Activated CD4-positive, CD25-positive, alpha-beta regulatory T cell treated with anti-CD3 and anti-CD28 coated beads, Interleukin-2, amount 50 U/mL, for 16 hours (primary cell): ENCODE measurements around the gene ELMOD2.
"Not testable (repeated sequence)": the region's sequence is repeated elsewhere in the genome, so short reads cannot be mapped to it uniquely, and the experiment has no call there.

Experiments
- DNase-seq: peaks from one replicate; pipeline ENCODE4 v3.0.0-alpha.2; 2020; ENCODE audit warnings: low read depth, low spot score

ELMOD2 gene, protein sequence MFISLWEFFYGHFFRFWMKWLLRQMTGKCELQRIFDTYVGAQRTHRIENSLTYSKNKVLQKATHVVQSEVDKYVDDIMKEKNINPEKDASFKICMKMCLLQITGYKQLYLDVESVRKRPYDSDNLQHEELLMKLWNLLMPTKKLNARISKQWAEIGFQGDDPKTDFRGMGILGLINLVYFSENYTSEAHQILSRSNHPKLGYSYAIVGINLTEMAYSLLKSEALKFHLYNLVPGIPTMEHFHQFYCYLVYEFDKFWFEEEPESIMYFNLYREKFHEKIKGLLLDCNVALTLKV

GRCh38 chr4:140523857-140524742, at the start of gene ELMOD2:
ELMOD2 (plus strand) TSS chr4:140524168; CDS start chr4:140525429, 1,261 bp downstream.
- DNase-seq, result peak; percentile 96

- no peak for DNase-seq
These were observed 40.5 kb upstream of the ELMOD2 start for GRCh38 chr4:140483445-140483844.

GRCh38 chr4:140485939-140486338, 38.0 kb upstream of the ELMOD2 start:
- DNase-seq, result no peak

DNA sequence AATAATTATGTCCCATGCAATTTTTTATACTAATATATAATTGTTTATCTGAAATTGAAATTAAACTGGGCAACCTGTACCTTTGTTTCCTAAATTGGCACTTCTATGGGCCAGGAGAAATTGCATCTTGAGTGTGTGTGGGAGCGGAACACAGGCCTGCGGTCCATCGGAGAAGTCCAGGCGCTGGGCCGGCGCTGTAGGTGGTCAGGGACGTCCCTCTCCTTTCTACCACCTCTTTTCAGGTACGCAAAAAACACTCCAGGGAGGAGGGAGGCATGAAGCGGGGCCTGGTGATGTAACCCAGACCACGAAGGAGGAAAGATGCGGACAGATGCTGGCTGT, 26.6 kb upstream of the ELMOD2 start:
- no peak for DNase-seq

GRCh38 chr4:140497747-140498636, 26.0 kb upstream of the ELMOD2 start, which contains the start of gene MGAT4D:
MGAT4D (minus strand) TSS chr4:140498293; CDS start chr4:140498222, 71 bp downstream.
- no peak for DNase-seq

GRCh38 chr4:140499391-140499790, 24.6 kb upstream of the ELMOD2 start:
- DNase-seq, result no peak

DNA sequence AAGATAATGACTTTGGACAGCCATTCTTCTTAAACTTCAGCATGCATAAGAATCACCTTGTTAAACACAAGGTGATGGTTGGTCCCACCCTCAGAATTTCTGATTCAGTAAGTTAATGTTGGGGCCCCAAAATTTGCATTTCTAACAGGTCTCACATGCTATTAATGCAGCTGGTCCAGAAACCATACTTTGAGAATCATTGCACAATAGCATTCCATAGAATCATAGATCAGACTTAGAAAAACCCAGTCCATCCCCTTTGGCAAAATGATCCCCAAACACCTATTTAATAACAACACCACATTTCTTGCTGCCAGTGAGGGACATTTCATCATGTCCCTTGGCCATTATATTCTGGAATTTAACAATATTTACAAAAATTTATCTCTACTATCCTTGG, 19.7 kb upstream of the ELMOD2 start:
- no peak for DNase-seq

DNA sequence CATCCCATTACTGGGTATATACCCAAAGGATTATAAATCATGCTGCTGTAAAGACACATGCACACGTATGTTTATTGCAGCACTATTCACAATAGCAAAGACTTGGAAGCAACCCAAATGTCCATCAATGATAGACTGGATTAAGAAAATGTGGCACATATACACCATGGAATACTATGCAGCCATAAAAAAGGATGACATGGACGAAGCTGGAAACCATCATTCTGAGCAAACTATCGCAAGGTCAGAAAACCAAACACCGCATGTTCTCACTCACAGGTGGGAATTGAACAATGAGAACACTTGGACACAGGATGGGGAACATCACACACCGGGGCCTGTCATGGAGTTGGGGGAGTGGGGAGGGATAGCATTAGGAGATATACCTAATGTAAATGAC, 10.2 kb upstream of the ELMOD2 start:
- not testable (repeated sequence) for DNase-seq

DNA sequence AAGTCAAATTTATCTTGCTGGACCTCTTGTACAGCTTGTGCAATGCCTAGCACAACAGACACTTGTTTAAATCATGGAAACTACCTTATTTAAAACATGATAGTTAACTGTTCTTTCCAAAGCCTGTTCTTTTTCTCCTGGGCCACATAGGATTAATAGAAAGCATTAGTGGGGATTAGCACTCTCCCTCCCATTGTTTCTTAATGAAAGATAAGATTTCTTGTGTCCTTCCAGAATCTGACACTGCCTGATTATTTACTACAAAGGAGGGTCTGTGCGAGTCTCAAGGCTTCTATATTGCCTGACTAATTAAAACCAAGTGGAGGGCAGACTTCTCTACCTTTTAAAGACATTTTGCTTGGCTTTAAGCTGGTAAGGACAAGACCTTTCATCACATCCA, 8.5 kb upstream of the ELMOD2 start:
- no peak for DNase-seq

DNA sequence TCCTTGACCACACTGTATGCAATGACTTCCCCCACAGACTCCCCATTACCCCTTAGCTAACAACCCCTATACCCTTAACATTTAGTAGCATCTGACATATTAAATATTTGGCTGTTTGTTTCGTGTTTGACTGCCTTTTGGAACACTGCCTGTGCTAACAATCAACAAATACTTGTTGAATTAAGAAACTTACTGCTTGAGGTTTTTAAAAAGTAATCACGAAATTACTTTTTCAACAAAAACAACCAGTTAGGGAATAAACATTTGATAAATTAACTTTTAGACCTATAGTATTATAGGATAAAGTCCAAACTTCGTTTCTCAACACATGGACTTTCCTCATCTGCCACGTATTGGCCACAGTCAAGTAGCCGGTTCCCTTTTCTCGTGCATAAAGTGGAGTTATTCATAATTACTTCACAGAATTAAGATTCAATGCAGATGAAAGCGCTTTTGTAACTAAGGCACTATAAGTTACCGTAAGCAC, 555 bp upstream of the ELMOD2 start:
- DNase-seq, result no peak

DNA sequence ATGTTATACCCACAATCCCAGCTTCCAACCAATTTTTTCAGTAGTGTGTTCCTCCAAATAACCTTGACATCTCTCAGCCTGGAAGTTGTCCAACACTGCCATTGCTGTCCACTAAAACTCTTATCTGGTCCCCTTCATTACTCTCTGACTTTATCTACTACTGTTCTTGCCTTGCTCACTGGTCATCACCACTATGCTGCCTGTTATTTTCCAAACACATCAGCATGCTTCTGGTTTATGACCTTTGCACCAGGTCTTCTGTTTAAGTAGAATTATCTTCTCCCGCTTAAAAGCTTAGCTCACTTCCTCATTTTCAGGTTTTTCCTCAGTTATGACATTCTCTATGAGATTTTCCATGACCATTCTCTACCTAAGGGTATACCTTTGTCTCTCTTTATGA, 5.5 kb downstream of the ELMOD2 start:
- DNase-seq, result no peak

DNA sequence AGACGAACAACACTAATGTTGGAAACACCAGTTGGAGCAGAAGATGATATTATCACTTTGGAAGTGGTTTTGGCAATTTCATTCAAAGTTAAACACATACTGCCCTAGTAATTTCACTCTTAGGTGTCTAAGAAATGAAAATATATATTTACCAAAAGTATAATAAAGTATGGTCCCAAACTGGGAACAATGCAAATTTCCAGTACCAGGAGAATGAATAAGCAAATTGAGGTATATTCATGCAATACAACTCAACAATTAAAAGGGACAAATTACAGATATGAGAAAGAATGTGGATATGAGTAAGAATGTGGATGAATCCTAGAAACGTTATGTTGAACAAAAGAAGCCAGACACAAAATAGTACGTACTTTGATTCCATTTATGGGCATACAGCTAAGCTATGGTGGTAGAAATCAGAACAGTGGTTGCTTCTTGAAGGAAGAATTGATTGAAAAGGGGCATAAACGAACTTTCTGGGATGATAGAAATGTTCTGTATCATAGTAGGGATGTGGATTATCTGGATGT, 10.0 kb downstream of the ELMOD2 start:
- no peak for DNase-seq

DNA sequence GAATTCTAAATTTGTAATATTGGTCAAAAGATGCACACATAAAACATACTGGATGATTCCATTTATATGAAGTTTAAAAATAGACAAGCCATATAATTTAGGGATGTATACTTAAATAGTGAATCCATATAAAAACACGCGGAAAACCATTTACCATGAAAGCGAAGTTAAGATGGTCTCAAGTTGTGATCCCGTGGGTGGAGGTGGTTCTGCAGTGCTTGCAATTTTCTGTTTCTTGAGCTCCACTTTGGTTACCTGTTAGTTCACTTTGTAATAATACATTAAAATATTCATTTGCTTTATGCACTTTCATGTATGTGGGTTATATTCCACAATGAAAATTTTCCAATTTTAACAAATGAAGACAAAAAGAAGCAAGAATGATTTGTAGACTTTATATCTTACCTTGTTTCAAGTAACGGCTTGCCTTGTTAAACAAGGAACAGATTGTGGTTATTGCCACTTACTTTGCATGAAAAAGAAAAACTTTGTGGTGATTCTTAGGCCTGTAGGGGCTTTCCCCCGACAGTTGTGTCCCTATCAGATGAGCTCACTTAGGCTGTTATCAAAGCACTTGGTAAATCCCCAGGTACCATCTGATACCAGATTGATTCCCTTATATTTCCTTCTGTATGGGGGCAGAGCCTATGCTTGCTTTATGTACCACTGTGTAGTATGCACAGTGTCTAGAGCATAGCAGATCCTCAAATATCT, 32.6 kb downstream of the ELMOD2 start:
- no peak for DNase-seq

GRCh38 chr4:140557831-140558435, 34.0 kb downstream of the ELMOD2 start:
- no peak for DNase-seq

GRCh38 chr4:140559696-140560095, 35.7 kb downstream of the ELMOD2 start:
- DNase-seq, result no peak

DNA sequence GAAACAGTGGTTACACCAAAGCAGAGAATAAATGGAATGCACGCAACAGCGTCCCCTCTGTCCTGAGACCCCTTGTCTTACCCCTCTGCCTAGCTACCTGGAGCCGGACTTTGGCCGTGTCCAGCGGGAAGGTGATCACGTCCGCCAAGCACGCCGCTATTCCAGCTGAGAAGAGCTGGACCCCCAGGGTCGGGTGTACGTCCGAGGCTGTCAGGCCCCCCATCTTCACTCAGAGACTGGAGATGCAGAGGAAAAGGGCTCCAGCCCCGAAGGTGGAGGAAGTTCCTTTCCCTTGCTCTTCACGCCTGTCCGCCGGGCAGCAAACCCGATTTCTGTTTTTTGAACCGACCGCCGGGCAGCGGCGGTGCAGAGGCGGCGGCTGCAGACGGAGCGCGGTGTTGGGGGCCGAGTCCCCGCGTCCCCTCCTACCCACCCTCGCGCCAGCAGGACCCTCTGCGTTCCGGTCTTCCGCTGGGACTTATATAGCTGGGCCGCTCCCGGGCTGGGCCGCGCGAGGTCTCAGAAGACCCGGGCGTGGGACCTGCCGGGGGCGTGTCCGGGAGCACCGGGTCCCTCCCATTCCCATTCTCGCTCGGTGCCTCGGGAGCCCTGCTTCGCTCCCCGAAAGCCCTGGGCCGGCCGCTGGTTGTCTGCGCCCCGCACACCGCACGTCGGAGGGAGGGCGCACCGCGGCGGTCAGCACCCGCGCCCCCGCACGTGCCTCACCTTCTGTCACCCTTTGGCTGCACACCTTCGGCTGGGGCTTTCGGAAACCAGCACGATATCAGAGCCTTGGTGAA, 44.7 kb downstream of the ELMOD2 start, which contains the start of gene UCP1:
UCP1 (minus strand) TSS at position 455 of the 800 bp plus-strand sequence; CDS start at position 223, 232 bp downstream.
- no peak for DNase-seq

DNA sequence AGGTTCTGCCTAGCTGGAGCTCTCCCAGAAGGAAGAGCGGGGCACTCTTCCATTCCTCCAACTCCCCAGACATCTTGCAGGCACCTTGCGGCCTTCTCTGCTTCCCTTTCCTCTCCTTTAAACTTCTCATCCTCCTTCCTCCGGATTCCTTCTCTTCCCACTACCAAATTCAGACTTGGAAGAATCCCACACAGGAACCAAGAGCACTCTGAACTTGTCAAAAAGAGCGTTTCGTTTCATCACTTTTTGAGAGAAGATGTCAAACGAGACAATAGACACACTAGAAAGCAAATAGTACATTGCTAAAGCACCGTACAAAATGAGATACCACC, 45.3 kb downstream of the ELMOD2 start:
- no peak for DNase-seq

GRCh38 chr4:140571620-140572019, 47.7 kb downstream of the ELMOD2 start:
- DNase-seq, result no peak

GRCh38 chr4:140575489-140575888, 51.5 kb downstream of the ELMOD2 start:
- no peak for DNase-seq

- DNase-seq, result no peak
These were observed 55.3 kb downstream of the ELMOD2 start for GRCh38 chr4:140579278-140579677.
